Lung (tissue), 12 donors: Measurements from ENCODE around the gene BCAR1. TPM values are rescaled to one million over a fixed set of nuclear protein-coding genes. Genes with fewer than 3 reads are reported as not detected.

Source experiments
- ATAC-seq: fragments of 200-7000 bp; cut with Tn5 transposase; one replicate; pipeline ENCODE4 v1.9.1; 2020; ENCODE audit warnings: moderate number of reproducible peaks; ENCODE audit not compliant: insufficient read depth, low FRiP score
- DNase-seq, 3 donors: peaks; one replicate each; pipeline ENCODE4 v3.0.0-alpha.2; 2013 to 2017
- H3K27ac ChIP-seq, 2 donors: one replicate each; pipeline ENCODE4 v1.5.1; 2013; ENCODE audit warnings: mild to moderate bottlenecking in 2 of 2, moderate library complexity in 2 of 2, control low read depth in 1 of 2, inconsistent platforms in 1 of 2, low read depth in 1 of 2, low read length in 1 of 2
- H3K27me3 ChIP-seq, 3 donors: one replicate each; pipeline ENCODE4 v1.5.1; 2013; ENCODE audit warnings: low read length in 2 of 3; ENCODE audit not compliant: control insufficient read depth in 3 of 3, insufficient read depth in 3 of 3
- H3K36me3 ChIP-seq, 4 donors: one replicate each; pipeline ENCODE4 v1.5.1; 2013; ENCODE audit warnings: low read length in 4 of 4, mild to moderate bottlenecking in 1 of 4, moderate library complexity in 1 of 4; ENCODE audit not compliant: control insufficient read depth in 4 of 4, insufficient read depth in 4 of 4
- H3K4me1 ChIP-seq, 5 donors: one replicate each; pipeline ENCODE4 v1.5.1; 2013; ENCODE audit warnings: low read length in 5 of 5, mild to moderate bottlenecking in 2 of 5, moderate library complexity in 1 of 5; ENCODE audit not compliant: control insufficient read depth in 5 of 5, insufficient read depth in 5 of 5
- H3K4me3 ChIP-seq: one replicate; pipeline ENCODE4 v1.5.1; 2013; ENCODE audit warnings: mild to moderate bottlenecking, control low read depth, moderate library complexity
- H3K9ac ChIP-seq, 2 donors: one replicate each; pipeline ENCODE4 v1.5.1; 2013; ENCODE audit warnings: low read length in 2 of 2, control low read depth in 1 of 2; ENCODE audit not compliant: insufficient read depth in 1 of 2
- H3K9me3 ChIP-seq, 4 donors: one replicate each; pipeline ENCODE4 v1.5.1; 2013; ENCODE audit warnings: low read length in 3 of 4, mild to moderate bottlenecking in 1 of 4, moderate library complexity in 1 of 4; ENCODE audit not compliant: control insufficient read depth in 4 of 4, insufficient read depth in 3 of 4
- CTCF ChIP-seq: IDR thresholded peaks from 2 replicates; pipeline ENCODE4 v1.5.1; 2012; ENCODE audit warnings: mild to moderate bottlenecking; ENCODE audit errors: control extremely low read depth, extremely low read depth
- WGBS, 2 donors: extraction: QIAGEN DNeasy Blood & Tissue Kit; methylation state at CpG; one replicate each; pipeline ENCODE4 v1.1.7; 2013; 5-methylcytosine and 5-hydroxymethylcytosine counted together
- polyA plus RNA-seq, 2 donors: library from polyadenylated mRNA; stranded (reverse); fragments of 200-250 nt; gene quantifications; one replicate each; pipeline ENCODE4 v1.2.1, GENCODE V29; 2013
- total RNA-seq, 2 donors: library from RNA; depleted of rRNA in 1 of 2; stranded (reverse); fragments of >200 nt in 1 of 2; gene quantifications; one replicate each; pipeline ENCODE4 v1.2.1, GENCODE V29; 2014 to 2021
- donor health status: control.
- donor health status: control.
- donor health status: Bipolar disorder and iron deficiency.
- donor health status: healthy.
- donor health status: DM: yes; HTN: yes; CAD: no.

BCAR1 gene
- total and polyA plus RNA-seq, 4 donors, result 37.5 to 70.7 (median 49.9) TPM

GRCh38 chr16:75264999-75265910 lies 13.8 kb upstream of the BCAR1 start:
- TF ChIP-seq CTCF, result no peak
- Histone ChIP-seq H3K27ac (peak overlapping the region; percentile 95 to 97), H3K36me3 (peaks cover 0 to 3% (median 1%) of the 10 kb centered on the region in 4 donors), H3K27me3 (no peaks in the 10 kb centered on the region), H3K4me3 (peak overlapping the region; percentile 87), H3K4me1 (peaks cover 20 to 52% (median 41%) of the 10 kb centered on the region in 5 donors), H3K9me3 (no peaks in the 10 kb centered on the region), H3K9ac (peak overlapping the region; percentile 51 to 55)
- no peak for ATAC-seq
- 2 to 3% methylated on average over 43 to 74 of the region's 74 CpGs for WGBS, 2 donors
- DNase-seq, result peak in 2 of 3 donors; percentile 47 to 50

- ATAC-seq, result no peak
- Histone ChIP-seq H3K9ac (peak overlapping the region; percentile 55 to 68), H3K4me1 (peaks cover 20 to 50% (median 39%) of the 10 kb centered on the region in 5 donors), H3K27me3 (no peaks in the 10 kb centered on the region), H3K27ac (peak overlapping the region; percentile 95 to 97), H3K4me3 (peak overlapping the region; percentile 87), H3K36me3 (peaks cover 0 to 3% (median 1%) of the 10 kb centered on the region in 4 donors), H3K9me3 (no peaks in the 10 kb centered on the region)
- DNase-seq, result peak; percentile 91 to 96 (median 94)
- no peak for TF ChIP-seq CTCF
- 32 to 55% methylated on average over 14 of the region's 14 CpGs for WGBS, 2 donors
Observed at GRCh38 chr16:75264457-75264998, 13.1 kb upstream of the BCAR1 start.

GRCh38 chr16:75263963-75264445 lies 12.6 kb upstream of the BCAR1 start:
- ATAC-seq (no peak), DNase-seq (no peak)
- Histone ChIP-seq H3K9me3 (no peaks in the 10 kb centered on the region), H3K27ac (peak overlapping the region; percentile 95 to 97), H3K4me3 (peak overlapping the region; percentile 18), H3K36me3 (peaks cover 0 to 3% (median 1%) of the 10 kb centered on the region in 4 donors), H3K4me1 (peaks cover 20 to 50% (median 41%) of the 10 kb centered on the region in 5 donors), H3K27me3 (no peaks in the 10 kb centered on the region), H3K9ac (peak overlapping the region; percentile 28 to 68)
- 49 to 65% methylated on average over 8 of the region's 8 CpGs for WGBS, 2 donors
- TF ChIP-seq CTCF, result no peak
